ENCODE measurements around the gene MAPK10. TPM values are rescaled to one million over a fixed set of nuclear protein-coding genes. Genes with fewer than 3 reads are reported as not detected.

MAPK10 gene
- total and polyA plus RNA-seq, 2 donors (not counting 3 experiments of a cell fraction or from before 2014, with no cell fraction given) = 0.17 TPM; not detected in 1

DNA sequence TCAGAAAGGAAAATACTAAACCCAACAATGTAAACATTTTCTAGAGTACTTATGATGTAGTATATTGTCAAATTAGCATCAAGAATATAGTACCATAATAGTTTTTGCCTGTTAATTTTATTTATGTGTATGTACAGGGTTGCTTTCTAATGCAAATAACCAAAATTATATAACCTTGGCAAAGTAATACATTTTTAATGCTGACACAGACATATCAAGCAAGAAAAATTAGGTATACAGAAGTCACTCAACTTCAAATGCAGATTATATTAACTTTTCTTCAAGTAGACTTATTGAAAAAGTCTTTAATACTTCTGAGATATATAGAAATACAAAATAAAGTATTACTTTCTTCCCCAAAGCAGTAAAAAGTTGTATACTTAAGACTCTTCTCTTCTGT lies 44.3 kb downstream of the MAPK10 start:
- no peak overlapping the region for H3K27ac ChIP-seq (ENCODE audit: insufficient read depth, low read depth, low read length)
- no peaks in the 10 kb centered on the region for H3K9me1 ChIP-seq (replicated peaks; ENCODE audit: control insufficient read depth, extremely low read depth, insufficient read depth, low read length)
- no peaks in the 10 kb centered on the region for H3K4me1 ChIP-seq (ENCODE audit: control insufficient read depth, extremely low read depth, insufficient read depth, low read length)
- ChIA-PET POLR2A (no interaction called here), CTCF (no interaction called here)
- dilution Hi-C loops (cut with MboI; ENCODE audit: extremely low pct_ligation_motif_present, low sequenced_read_pairs) (no loop called here), intact Hi-C loops (cut with micrococcal nuclease) (no loop called here)
- H3K9ac ChIP-seq (replicated peaks; ENCODE audit: extremely low read depth, insufficient read depth, low read length) = no peak overlapping the region
- H3K4me3 ChIP-seq (replicated peaks in 1 of 3; ENCODE audit: insufficient read depth in 1 of 3, low read depth in 1 of 3, low read length in 3 of 3) = no peak overlapping the region
- no TSS peak for BruUV-seq (replicated peaks)
- TF ChIP-seq, protein P1, sequence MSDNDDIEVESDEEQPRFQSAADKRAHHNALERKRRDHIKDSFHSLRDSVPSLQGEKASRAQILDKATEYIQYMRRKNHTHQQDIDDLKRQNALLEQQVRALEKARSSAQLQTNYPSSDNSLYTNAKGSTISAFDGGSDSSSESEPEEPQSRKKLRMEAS (IDR thresholded peaks at IDR 0.05; ENCODE audit: insufficient read depth, insufficient read length) = no peak
- TF ChIP-seq FOS (IDR thresholded peaks at IDR 0.05; ENCODE audit: borderline replicate concordance, insufficient read depth, low read length) (no peak), GATA2 (IDR thresholded peaks at IDR 0.05; ENCODE audit: insufficient read depth, insufficient read length, low read depth, low read length) (no peak), EZH2 (IDR thresholded peaks at IDR 0.05; ENCODE audit: borderline replicate concordance, low read depth, low read length, severe bottlenecking) (no peak), POLR2AphosphoS5 (IDR thresholded peaks at IDR 0.05; ENCODE audit: insufficient read depth, low read depth, low read length) (no peak), POLR2A (IDR thresholded peaks at IDR 0.05; ENCODE audit: low read depth, low read length) (no peak), MYC (IDR thresholded peaks at IDR 0.05; ENCODE audit: low read depth, low read length) (no peak), JUN (IDR thresholded peaks at IDR 0.05; ENCODE audit: borderline replicate concordance, insufficient read depth, insufficient read length, low read depth) (no peak)
- TF ChIP-seq, protein P2, sequence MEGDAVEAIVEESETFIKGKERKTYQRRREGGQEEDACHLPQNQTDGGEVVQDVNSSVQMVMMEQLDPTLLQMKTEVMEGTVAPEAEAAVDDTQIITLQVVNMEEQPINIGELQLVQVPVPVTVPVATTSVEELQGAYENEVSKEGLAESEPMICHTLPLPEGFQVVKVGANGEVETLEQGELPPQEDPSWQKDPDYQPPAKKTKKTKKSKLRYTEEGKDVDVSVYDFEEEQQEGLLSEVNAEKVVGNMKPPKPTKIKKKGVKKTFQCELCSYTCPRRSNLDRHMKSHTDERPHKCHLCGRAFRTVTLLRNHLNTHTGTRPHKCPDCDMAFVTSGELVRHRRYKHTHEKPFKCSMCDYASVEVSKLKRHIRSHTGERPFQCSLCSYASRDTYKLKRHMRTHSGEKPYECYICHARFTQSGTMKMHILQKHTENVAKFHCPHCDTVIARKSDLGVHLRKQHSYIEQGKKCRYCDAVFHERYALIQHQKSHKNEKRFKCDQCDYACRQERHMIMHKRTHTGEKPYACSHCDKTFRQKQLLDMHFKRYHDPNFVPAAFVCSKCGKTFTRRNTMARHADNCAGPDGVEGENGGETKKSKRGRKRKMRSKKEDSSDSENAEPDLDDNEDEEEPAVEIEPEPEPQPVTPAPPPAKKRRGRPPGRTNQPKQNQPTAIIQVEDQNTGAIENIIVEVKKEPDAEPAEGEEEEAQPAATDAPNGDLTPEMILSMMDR (IDR thresholded peaks at IDR 0.05; ENCODE audit: extremely low read depth in 1 of 2, insufficient read depth in 1 of 2, low read depth in 1 of 2, low read length in 2 of 2) = no peak
- no peak overlapping the region for H2AFZ ChIP-seq (ENCODE audit: low read depth, low read length)
- H3K79me2 ChIP-seq (ENCODE audit: control insufficient read depth, insufficient read depth, low read length) = no peaks in the 10 kb centered on the region
- DNase-seq (ENCODE audit: low read depth, low spot score) (no peak), FAIRE-seq (no peak)
- no peaks in the 10 kb centered on the region for H3K36me3 ChIP-seq (ENCODE audit: control insufficient read depth in 2 of 2, extremely low read depth in 1 of 2, insufficient read depth in 2 of 2, low read length in 2 of 2)
- no peaks in the 10 kb centered on the region for H3K9me3 ChIP-seq (replicated peaks; ENCODE audit: control insufficient read depth, insufficient read depth, low read length)
- no peak overlapping the region for H3K4me2 ChIP-seq (ENCODE audit: insufficient read depth, low read length)
- H3K27me3 ChIP-seq (ENCODE audit: control insufficient read depth in 2 of 2, insufficient read depth in 2 of 2, low read length in 2 of 2) = peaks cover 0 to 1% of the 10 kb centered on the region in 2 experiments
- no peaks in the 10 kb centered on the region for H4K20me1 ChIP-seq (replicated peaks; ENCODE audit: control insufficient read depth, extremely low read depth, insufficient read depth, low read length)

All from endothelial cell of umbilical vein (primary cell).